ENCODE results near the gene PRKN. TPM values are rescaled to one million over a fixed set of nuclear protein-coding genes. Genes with fewer than 3 reads are reported as not detected.

The PRKN gene
- total RNA-seq, 1 donor from 2014 or later = 0.91 TPM

DNA sequence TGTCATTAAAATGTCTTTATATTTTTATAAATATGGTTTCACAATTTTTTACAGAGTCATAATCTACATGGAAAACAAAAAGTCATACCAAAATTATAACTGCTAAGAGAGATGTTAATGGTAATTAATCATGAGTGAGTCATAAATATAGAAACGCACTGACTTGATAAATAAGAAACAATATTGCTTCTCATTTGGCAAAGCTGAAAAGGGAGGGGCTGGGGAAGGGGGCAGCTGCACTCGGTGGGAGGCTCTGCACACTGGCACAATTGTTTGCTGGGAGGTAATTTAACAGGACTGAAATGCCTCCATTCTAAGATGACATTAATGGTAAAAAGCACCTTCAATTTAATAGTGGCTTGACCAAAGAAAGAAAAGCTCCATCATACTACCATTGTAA lies 1320.5 kb downstream of the PRKN start:
- intact Hi-C loops (cut with micrococcal nuclease) = no loop called here

DNA sequence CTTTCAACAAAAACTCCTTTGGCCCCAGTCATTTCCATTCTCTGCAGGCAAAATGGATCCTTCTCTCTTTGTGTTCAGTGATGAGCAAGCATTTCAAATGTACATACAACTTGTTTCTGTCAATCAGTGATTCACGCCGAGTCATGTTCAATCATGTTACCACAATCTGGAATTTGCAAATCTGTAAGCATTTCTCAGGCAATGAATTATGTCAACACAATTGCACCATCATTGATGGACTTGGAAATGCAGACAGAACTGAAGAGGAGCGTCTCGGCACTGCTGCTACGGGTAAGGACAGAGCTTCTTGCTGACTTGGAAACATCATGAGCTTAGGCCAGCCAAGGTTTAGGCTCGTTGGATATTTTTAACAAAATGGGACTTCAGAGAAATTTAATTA lies 1320.9 kb downstream of the PRKN start:
- intact Hi-C loops (cut with micrococcal nuclease) = no loop called here

DNA sequence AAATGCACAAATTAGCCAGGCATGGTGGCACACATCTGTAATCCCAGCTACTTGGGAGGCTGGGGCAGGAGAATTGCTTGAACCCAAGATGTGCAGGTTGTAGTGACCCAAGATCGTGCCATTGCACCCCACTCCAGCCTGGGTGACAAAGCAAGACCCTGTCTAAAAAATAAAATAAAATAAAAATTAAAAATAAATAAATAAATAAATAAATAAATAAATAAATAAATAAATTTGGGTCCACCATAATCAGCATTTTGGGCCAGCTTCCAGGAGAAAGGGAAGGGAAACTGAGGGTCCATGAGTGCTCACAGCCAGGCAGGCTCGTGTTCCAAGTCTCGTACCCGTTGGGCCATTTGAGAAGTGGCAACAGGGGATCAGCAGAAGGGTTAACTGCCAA lies 1322.1 kb downstream of the PRKN start:
- intact Hi-C loops (cut with micrococcal nuclease) = no loop called here

DNA sequence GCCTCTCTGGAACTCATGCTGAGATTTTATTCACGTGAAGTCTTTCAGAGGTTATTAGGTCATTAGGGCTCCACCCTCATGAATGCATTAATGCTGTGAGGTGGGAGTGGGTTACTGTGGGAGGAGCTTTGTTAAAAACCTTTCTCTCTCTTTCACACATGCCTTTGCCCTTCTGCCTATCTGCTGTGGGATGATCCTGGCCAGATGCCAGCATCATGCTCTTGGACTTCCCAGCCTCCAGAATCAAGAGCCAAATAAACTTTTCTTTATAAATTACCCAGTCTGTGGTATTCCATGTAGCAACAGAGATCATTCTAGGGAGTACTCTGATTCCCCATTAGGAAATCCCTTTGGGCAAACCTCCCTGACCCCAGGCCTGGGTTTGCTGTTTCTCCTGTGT lies 1323.8 kb downstream of the PRKN start:
- intact Hi-C loops (cut with micrococcal nuclease) = no loop called here

DNA sequence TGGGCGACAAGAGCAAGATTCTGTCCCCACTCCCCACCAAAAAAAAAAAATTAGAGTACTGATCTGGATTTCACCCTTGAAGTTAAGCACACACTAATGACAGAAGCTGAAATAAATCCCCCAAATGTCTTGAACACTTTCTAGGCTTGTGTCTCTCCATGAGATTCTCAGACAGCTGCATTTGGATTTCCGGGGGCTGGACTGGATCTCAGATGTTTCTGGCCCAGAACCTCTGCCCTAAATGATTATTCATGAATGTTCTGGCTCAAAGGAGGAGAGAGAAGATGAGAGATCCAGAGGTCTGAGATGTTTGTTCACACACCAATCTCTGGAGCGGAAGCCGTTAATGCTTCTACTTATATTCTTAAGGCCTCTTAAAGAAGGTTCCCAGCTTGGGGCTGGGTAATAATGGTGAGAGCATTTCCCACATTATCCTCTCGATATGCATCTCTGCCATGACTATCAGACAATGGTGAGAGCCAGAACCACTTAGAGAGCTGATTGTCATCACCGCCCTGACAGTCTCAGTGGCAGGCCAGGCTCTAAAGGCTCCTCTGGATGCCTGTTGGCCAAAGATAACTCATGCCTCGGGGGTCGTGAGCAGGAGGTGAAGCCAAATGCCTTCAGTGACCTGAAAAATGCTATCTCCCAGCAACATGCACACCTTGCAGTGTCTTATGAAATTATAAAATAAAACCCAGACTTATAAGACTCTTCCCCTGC lies 1325.8 kb downstream of the PRKN start:
- intact Hi-C loops (cut with micrococcal nuclease) = no loop called here

DNA sequence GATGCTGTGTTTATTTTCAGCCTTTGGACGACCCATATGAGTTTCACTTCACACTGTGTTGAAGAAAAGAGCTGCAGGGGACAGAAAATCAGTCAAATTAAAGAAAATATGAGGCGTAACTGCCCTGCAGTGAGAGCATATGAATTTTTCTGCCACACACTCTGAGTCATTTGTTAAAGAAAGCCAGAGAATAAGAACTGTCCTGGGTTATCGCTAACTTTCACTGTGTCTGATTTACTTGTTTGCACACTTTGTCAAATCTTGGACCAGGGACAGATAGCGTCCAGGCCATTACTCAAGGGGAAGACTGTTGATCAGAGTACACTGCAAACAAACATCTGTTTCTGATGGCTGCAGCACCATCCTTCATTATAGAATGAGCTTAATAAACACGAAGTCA lies 1326.9 kb downstream of the PRKN start:
- intact Hi-C loops (cut with micrococcal nuclease) = no loop called here

DNA sequence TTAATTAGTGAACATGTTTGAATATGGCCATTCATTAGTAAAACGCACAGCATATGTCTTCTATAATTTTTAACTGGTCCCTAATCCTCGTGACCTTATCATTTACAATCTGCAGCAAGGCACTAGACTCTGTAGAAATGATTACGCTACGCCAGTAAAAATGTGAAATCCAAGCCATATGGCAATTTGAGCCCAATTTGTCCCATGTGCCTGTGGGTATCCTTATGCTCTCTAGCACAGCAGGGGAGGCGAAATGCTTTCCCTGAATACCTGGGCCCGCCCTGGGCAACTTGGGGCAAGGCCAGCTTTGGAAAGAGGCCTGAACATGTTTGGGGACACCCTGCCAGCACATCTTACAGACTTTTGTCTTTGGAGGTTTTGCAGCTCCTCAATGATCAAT lies 1331.0 kb downstream of the PRKN start:
- intact Hi-C loops (cut with micrococcal nuclease) = no loop called here

DNA sequence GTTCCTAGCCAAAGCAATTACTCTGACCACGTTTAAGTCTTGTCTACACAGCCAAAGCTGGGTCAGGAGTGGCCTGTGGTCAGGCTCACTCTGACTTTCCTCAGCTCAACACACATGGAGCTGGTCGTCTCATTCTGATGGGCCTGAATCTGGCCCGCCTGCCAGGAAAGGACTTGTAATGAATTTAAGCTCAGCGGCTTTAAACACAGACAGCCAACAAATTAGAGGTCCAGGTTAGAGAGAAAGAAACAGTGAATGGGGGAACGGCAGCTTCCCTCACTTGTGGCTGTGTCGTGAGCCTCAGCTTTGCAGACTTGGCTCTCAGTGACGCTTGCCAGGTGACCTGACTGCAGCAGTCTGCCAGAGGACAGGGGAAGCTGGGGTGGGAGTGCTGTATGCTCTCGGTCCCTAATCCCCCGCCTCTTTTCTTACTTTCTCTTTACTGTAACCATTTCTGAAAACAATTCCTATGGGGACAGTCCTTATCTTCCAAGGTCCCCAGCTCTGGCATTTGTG lies 1331.8 kb downstream of the PRKN start:
- intact Hi-C loops (cut with micrococcal nuclease) = loop anchor here (2.0 kb wide), 1 partner anchor 23 kb away; no protein-coding TSS in a partner anchor

DNA sequence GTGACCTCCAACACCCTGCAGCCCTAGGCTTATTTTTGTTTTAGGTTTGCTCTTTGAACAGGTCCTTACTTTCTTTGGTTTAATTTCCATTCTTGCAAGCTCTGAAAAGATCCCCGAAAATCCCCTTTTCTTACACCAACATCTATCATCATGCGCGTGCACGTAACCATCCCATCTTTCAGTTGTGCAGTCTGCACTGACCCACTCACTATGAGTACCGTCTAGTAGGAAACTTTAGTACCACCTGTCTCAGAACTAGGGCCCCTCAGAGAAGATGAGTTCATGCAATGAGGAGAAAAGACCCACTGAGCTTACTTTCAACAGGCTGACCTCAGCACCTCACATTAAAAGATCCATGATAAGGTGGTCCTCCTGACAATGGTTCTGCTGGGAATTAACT lies 1333.1 kb downstream of the PRKN start:
- intact Hi-C loops (cut with micrococcal nuclease) = loop anchor here (1.0 to 2.0 kb wide), 3 partner anchors 24 to 1333 kb away; partner anchors contain the start of genes PACRG and PRKN

DNA sequence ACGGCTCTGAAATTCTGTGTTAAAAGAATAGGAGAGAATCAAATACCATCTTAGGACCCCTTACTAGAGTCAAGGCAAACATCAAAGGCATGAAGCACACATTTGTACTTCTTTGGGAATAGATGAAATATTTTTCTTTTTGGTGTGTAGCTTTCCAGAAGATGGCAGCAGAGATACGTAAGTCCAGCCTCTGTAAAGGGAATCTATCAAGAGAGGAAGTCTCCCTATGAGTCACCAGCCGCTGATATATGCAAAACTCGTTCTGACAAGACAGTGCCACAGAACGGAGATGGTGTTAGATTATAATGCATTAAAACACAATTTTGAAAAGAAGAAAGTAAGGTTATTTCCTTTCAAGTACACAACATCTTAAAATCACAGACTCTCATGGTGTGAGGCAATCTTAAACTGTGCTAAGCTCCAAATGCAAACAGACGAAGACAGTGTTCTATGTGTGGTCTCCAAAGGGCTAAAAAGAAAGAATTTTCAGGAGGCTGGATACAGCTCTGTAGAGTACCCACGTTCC lies 1333.7 kb downstream of the PRKN start:
- intact Hi-C loops (cut with micrococcal nuclease) = loop anchor here (1.0 to 2.0 kb wide), 3 partner anchors 25 to 1333 kb away; partner anchors contain the start of genes PACRG and PRKN

DNA sequence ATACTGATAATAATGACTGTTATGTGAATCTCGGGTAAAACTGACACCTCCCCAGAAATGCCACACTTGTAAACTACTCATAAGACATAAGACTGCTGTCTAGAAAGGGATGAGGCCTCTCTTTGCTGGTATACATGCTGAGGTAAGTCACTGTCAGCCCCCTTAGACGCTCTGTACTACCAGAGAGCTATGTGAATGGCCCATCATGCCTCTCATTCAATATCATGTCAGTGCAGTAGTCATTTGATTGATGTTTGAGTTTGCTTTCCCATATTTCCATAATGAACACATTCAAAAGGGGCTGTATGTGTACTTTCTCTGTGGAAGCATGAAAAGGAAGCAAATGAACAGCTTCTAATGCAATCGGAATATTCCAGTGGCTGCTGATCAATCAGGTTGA lies 1334.3 kb downstream of the PRKN start:
- intact Hi-C loops (cut with micrococcal nuclease) = no loop called here

DNA sequence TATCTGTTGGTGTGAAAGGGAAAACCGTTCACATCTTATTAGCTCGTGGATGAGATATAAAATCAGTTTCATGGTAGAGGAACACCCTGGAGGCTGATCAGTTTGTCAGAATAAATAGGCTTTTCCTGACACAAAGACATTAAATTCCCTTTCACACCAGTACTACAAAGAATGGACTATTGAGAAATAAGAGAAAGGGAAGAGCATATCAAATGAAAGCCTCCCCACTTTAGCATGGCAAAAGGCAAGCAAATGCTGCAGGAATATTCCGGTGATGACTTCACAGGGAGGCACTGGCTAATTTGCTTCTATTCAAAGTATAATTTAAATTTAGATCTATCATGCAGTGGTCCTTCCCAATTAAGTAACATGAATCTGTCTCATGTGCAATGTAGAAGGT lies 1337.8 kb downstream of the PRKN start:
- intact Hi-C loops (cut with micrococcal nuclease) = no loop called here

DNA sequence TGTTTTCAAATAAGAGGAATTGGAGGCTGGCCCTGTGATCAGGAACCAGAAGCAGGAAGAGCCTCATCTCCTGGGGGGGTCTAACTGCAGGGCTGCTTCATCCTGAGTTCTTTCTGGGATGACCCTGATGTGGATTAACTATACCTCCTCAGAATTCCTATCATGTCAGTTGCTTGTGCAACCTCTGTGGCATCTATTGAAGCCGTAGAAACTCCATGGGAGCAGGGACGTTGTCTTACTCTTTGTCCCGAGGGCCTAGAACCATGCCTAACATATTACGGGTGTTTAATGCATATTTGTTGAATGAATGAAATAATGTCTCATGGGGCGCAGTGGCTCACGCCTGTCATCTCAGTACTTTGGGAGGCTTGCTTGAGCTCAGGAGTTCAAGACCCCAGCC lies 1343.6 kb downstream of the PRKN start:
- intact Hi-C loops (cut with micrococcal nuclease) = no loop called here

DNA sequence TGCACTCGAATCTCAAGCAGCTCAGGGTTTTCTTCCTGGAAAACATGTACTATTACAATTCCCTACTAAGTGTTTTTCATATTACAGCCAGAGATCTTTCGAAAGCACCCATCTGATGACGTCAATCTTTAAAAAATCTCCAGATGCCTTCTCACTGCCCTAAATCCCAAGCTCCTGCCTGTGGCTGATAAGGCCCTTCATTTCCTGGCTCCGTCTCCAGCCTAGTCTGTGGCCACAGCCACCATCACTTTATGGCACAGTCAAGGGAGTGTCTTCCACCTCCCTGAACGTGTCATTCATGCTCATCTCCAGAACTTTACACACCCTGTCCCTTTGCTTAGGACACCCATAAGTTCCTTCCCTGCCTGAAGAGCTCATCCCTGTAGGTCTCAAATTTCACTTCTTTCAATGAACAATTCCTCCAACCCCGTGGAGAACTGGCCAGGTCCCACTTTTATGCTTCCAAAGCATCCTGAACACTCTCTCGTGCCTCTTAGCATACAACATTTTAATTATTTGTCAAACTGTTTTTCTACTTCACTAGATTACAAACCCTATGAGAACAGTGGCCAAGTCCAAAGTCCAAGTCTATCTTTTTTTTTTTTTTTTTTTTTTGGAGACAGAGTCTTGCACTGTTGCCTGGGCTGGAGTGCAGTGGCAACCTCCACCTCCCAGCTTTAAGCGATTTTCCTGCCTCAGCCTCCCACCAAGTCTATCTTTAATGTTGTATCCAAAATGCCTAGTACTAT lies 1347.6 kb downstream of the PRKN start:
- intact Hi-C loops (cut with micrococcal nuclease) = no loop called here

DNA sequence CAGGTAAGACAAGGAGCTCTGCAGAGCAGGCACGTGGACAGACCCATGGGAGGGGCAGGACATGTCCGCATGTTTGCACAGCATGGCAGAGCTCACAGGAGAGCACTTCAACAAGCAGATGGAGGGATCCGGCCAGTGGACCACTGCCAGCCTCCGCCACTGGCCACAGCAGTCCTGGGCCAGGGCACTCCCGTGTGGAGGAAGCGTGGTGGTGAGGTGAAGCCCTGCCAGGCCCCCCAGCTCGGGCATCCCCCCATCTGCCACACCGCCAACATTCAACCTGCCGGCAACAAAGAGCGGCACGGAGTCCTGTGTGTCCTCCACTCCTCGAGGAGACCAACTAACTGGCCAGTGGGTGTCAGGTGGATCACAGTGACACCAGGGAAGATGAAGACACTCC lies 1349.5 kb downstream of the PRKN start:
- intact Hi-C loops (cut with micrococcal nuclease) = no loop called here

DNA sequence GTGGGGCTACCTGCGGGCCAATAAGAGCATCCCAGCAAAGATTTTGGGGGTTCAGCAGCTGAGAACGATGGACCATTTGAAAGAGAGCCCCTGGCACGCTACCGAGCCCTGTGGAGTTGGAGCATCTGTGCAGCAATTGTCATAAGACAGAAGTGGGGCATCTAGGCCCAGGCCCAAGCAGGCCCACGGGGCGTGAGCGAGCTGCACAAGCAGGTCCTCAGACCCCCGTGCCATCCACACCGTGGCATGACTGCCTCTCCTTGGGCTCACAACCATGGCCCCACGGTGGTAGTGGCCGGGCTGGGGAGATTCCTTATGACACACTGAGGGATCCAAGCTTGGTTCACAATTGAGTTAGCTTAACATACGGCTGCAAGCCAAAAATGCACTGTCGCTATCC lies 1350.5 kb downstream of the PRKN start:
- intact Hi-C loops (cut with micrococcal nuclease) = no loop called here

DNA sequence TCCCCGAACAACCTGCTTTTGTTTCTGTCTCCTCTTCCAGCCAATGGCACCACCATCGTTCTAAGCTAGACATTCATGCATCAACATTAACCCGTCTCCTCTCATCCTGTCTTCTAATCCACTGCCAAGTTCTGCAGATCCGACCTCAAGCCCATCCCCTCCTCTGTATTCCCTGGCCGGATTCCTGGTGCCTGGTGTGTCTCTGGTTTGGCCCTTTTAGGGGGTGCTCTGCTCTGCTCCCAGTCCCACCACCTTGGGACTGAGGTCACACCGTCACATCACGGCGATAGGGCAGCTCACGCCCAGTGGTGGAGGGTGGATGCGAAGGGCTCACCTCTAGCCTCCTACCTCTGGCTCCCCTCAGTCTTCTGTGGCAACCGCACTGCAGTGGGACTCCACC lies 1351.2 kb downstream of the PRKN start:
- intact Hi-C loops (cut with micrococcal nuclease) = no loop called here

DNA sequence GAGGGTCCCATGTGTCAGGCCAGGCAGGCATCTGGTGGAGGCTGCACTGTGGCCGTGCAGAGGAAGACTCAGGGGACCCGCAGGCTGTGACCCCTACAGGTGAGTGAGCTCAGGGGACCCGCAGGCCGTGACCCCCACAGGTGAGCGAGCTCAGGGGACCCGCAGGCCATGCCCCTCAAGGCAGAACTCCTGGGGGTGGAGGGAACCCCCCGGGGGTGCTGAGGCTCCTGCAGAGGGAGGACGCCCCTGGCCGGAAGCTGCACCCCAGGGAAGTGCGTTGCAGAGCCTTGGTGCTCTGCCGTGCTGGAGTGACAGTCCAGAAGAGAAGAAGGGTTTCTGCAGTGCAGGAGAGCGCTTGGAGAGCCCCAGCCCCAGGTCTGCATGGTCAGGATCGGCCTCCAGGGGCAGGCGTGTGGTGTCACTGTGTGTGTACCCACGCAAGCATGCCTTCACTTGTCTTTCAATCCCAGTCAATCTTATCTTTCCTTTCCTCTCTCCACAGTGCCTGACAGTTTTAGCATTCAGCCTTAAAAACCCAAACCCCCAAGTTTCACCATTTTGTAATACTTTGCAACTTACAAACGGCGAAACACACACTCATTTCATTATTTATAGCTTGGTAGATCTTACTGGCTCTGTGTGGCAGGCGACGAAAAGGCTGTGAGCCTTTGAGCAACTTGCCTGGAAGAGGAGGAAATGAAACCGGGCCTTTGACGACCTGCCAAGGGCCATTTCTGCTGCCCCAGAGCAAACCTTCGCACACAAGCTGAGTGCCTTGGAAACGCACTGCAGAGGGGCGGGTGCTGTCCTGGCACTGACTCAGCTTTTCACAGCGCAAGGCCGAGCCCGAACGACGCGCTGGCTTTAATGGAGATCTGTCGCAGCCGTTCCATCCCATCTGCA lies 1352.3 kb downstream of the PRKN start:
- intact Hi-C loops (cut with micrococcal nuclease) = loop anchor here (1.0 to 5.0 kb wide), 2 partner anchors 383 to 445 kb away; partner anchors contain the start of gene MAP3K4

DNA sequence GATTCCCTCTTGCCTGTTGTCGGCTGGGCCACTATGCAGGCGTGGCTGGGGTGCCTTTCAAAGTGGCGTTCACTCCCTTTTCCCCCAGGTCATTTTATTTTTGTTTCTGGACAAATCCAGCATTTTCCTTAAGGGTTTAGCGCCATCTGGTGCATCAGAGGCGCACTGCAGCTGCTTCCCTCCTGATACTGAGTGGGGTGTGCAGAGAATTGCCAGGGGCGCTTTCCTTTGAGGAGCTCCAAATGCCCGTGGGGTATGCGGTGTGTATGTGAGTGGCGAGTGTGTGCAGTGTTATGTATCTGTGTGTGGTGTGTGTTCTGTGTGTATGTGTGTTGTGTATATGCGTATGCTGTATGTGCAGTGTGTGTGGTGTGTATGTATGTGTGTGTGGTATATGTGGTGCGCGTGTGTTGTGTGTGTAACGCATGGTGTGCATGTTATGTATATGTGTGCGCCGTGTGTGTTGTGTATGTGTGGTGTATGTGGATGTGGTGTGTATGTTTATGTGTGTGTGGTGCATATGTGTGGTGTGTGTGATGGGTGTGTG lies 1353.6 kb downstream of the PRKN start:
- intact Hi-C loops (cut with micrococcal nuclease) = loop anchor here (1.0 to 5.0 kb wide), 2 partner anchors 382 to 444 kb away; partner anchors contain the start of gene MAP3K4

DNA sequence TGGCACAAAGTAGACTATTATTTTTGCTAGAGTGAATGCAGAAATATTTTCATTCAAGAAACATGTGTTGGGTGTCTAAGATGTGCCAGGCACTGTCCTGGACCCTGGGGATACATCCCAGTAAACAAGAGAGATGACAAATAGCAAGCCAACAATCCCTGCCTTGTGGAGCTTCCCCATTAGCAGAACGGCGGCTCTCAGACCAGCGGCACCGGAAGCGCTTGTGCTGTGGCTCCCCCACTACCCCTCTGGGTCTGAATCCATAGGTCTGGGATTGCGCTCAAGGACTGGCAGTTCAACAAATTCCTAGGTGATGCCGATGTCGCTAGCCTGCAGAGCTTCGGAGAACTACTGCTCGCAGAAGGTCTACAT lies 1355.2 kb downstream of the PRKN start:
- intact Hi-C loops (cut with micrococcal nuclease) = loop anchor here (5.0 kb wide), 1 partner anchor 380 kb away; the partner anchor contains the start of gene MAP3K4

DNA sequence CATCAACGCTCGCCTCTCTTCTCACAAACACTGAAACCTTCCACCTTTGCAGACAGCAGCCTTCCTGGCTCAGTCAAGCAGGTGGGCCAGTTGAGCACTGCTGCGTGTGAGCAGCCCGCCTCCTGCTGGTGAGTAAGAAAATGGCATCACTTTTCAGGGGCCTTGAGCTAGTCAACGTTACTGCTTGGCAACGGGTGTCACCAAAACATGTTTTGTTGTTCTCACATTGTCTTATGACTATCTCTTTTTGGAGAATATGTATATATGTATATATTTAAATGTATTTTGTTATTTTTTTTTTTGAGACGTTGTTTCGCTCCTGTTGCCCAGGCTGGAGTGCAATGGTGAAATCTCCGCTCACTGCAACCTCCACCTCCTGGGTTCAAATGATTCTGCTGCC lies 1356.7 kb downstream of the PRKN start:
- intact Hi-C loops (cut with micrococcal nuclease) = loop anchor here (1.0 to 5.0 kb wide), 5 partner anchors 97 to 379 kb away; partner anchors contain the start of genes AGPAT4 and MAP3K4
